Brain microvascular endothelial cell (primary cell): ENCODE results near the gene CXXC1.

Experiments used
- DNase-seq: peaks from one replicate; pipeline ENCODE4 v3.0.0-alpha.2; 2020
- H3K27ac ChIP-seq: fragments of 250-450 bp; sonication (Bioruptor Pico); 2 replicates; pipeline ENCODE4 v1.5.1; 2020; ENCODE audit warnings: mild to moderate bottlenecking, moderate library complexity
- H3K27me3 ChIP-seq: fragments of 250-450 bp; sonication (Bioruptor Pico); replicated peaks from 2 replicates; pipeline ENCODE4 v1.5.1; 2020; ENCODE audit warnings: mild to moderate bottlenecking
- H3K36me3 ChIP-seq: fragments of 250-450 bp; sonication (Bioruptor Pico); replicated peaks from 2 replicates; pipeline ENCODE4 v1.5.1; 2020; ENCODE audit warnings: mild to moderate bottlenecking
- H3K4me3 ChIP-seq: 2 replicates; pipeline ENCODE4 v1.5.1; 2011; ENCODE audit warnings: low read depth, mild to moderate bottlenecking, control low read depth, low read length, moderate library complexity
- in situ Hi-C: cut with HindIII; loops from 2 replicates; pipeline ENCODE4 v1.10.0; 2017; ENCODE audit warnings: low sequenced_read_pairs, low pct_ligation_motif_present
- TF ChIP-seq, protein P1 (sequence below): IDR thresholded peaks from 2 replicates; pipeline ENCODE4 v1.5.1; 2011; ENCODE audit warnings: low read depth, mild to moderate bottlenecking, moderate library complexity, low read length, control low read depth, inconsistent platforms; ENCODE audit errors: missing control alignments

The CXXC1 gene

DNA sequence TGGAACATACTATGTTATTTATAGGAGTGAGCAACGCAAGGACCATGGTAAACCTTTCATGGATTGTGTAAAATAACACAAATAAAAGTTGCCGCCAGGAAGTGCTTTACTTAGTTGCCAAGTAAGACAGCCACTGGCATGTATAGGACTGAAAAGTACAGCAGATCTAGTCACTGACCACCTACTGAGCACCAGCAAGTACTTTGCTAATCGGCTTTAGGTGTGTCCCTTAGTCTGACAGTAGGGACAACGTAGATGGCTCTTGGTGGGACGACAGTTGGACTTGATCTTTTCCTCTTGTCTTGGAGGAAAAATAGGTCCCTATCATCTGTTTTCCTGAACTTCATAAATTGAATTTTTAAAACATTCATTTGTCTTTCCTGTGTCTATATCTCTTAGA, 13.6 kb upstream of the CXXC1 start:
- no peak overlapping the region for H3K4me3 ChIP-seq
- in situ Hi-C loops: no loop called here
- H3K36me3 ChIP-seq: no peaks in the 10 kb centered on the region
- TF ChIP-seq, protein P1, sequence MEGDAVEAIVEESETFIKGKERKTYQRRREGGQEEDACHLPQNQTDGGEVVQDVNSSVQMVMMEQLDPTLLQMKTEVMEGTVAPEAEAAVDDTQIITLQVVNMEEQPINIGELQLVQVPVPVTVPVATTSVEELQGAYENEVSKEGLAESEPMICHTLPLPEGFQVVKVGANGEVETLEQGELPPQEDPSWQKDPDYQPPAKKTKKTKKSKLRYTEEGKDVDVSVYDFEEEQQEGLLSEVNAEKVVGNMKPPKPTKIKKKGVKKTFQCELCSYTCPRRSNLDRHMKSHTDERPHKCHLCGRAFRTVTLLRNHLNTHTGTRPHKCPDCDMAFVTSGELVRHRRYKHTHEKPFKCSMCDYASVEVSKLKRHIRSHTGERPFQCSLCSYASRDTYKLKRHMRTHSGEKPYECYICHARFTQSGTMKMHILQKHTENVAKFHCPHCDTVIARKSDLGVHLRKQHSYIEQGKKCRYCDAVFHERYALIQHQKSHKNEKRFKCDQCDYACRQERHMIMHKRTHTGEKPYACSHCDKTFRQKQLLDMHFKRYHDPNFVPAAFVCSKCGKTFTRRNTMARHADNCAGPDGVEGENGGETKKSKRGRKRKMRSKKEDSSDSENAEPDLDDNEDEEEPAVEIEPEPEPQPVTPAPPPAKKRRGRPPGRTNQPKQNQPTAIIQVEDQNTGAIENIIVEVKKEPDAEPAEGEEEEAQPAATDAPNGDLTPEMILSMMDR: no peak
- H3K27ac ChIP-seq: no peak overlapping the region
- peaks cover 2% of the 10 kb centered on the region for H3K27me3 ChIP-seq
- no peak for DNase-seq

DNA sequence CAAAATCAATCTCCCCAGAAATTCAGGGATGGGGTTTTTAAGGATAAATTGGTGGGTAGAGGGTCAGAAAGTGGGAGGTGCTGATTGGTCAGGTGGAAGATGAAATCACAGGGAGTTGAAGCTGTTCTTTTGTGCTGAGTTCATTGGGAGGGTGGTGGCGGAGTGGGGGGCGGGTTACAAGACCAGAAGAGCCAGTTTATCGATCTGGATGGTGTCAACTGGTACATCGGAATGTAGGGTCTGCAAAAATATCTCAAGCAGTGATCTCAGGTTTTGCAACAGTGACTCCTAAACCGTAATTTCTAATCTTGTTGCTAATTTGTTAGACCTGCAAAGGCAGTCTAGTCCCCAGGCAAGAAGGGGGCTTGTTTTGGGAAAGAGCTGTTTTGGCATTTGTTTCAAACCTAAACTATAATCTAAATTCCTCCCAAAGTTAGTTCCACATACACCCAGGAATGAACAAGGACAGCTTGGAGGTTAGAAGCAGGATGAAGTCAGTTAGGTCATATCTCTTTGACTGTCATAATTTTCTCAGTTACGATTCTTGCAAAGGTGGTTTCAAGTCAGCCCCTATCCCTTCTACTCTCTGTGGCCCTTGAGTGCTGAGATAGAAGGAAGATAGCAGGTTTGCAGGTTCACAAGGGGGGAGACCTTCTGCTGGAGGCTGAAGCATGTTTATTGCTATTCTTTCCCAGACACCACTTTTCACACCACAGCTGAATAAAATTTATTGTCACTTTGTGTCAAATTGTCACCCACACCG, 12.3 kb upstream of the CXXC1 start:
- H3K36me3 ChIP-seq: no peaks in the 10 kb centered on the region
- TF ChIP-seq, protein P1: no peak
- DNase-seq: no peak
- no peak overlapping the region for H3K27ac ChIP-seq
- H3K4me3 ChIP-seq: no peak overlapping the region
- in situ Hi-C loops: no loop called here
- peaks cover 2% of the 10 kb centered on the region for H3K27me3 ChIP-seq

DNA sequence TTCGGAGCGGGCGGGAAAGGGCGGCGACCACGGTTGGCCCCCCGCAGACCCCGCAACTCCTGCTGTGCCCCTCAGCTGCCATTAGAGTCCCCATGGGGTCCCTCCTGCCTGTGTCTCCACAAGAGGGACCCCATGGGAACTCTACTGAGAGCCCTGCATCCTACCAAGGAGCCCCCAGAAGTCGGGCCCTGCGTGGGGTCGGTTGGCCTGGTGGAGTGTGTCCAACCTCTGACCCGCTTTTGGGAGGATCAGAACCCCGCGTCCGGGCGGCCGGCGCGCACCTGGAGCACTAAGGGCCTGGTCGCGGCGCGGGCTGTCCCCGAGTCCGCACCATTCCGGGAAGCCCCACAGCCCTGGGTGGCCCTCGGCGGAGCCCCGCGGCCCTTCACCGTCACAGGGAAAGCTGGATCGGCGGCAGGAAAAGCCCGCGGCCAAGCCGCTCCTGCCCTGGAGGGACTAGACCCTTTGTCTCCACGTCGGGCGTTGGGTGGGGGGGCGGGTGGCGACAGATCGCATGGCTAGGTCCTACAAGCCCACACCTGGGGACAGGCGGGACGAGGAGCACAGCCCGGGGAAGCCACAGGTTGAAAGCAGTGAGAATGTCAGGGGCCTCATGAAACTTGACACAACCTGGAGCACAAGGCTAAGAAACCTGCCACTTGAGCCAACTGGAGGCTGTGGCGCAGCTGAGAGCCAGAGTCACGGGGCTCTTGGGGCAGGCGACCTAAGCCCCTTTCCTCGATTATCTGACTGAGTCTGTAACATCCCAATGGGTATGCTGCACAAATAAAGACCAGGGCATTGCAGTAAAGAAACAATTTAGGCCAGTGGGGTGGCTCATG, 11.2 kb upstream of the CXXC1 start:
- Histone ChIP-seq H3K4me3 (peak overlapping the region; percentile 60), H3K36me3 (no peaks in the 10 kb centered on the region), H3K27ac (no peak overlapping the region), H3K27me3 (peaks cover 2% of the 10 kb centered on the region)
- TF ChIP-seq, protein P1: no peak
- in situ Hi-C loops: no loop called here
- DNase-seq: no peak

DNA sequence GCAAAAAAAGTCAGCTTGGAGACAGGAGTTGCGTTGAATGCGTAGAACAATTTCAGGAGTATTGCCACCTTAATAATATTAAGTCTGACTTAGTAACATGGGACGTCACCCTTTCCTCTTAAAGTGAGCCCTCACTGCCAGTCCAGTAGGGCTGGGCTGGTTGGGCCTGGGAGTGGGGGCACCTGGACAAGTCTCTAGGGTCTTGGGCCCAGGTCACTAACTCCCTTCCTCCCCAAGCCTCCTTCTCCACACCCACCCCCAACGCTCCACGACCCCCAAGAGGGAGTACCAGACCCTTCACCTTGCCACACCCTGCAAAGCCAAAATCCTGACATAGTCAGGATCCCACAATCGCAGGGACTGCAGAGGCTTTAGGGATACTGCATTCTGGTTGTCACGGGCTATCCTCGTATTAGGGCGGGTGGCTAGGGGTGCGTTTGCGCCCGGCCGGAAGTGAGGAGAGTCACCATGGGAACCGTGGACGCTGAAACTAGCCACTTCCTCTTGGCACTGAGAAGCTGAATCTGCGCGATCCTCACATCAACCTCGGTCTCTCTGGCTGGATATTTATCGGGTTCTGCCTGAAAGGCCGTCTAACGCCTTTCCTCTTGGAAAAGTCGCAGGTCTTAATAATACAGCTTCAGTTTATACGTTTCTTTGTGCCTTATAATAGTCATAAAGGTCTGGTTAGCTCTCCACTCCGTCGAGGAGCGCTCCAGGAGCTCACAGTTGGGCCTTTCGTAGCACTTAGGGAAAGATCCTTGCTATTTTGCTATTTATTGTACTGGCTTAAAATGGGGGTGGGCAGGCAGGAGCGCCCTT, 10.3 kb upstream of the CXXC1 start:
- peaks cover 2% of the 10 kb centered on the region for H3K27me3 ChIP-seq
- H3K27ac ChIP-seq: no peak overlapping the region
- H3K4me3 ChIP-seq: peak overlapping the region; percentile 60
- in situ Hi-C loops: no loop called here
- TF ChIP-seq, protein P1: no peak
- peak; percentile 79 for DNase-seq
- H3K36me3 ChIP-seq: no peaks in the 10 kb centered on the region

DNA sequence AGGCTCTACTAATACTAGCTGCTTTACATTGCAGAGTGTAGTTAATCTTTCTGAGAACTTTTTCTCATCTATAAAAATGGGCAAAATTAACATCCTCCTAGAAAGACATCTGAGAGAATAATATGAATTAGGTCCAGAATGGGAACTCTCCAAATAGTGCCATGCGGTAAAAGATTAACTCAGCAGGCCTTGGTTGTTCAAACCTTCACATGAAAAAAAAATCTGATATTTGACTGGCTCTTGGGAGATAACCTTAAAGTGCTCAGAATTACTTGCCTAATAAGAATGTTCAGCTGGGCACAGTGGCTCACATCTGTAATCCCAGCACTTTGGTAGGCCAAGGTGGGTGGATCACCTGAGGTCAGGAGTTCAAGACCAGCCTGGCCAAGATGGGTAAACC, 5.5 kb upstream of the CXXC1 start:
- no peak overlapping the region for H3K27ac ChIP-seq
- no peaks in the 10 kb centered on the region for H3K27me3 ChIP-seq
- TF ChIP-seq, protein P1: no peak
- DNase-seq: no peak
- H3K36me3 ChIP-seq: no peaks in the 10 kb centered on the region
- H3K4me3 ChIP-seq: no peak overlapping the region
- in situ Hi-C loops: no loop called here
